ENCODE measurements around the gene RAP2A.

GRCh38 chr13:97454699-97455098 lies 20.7 kb downstream of the RAP2A start:
- TF ChIP-seq, protein P1, sequence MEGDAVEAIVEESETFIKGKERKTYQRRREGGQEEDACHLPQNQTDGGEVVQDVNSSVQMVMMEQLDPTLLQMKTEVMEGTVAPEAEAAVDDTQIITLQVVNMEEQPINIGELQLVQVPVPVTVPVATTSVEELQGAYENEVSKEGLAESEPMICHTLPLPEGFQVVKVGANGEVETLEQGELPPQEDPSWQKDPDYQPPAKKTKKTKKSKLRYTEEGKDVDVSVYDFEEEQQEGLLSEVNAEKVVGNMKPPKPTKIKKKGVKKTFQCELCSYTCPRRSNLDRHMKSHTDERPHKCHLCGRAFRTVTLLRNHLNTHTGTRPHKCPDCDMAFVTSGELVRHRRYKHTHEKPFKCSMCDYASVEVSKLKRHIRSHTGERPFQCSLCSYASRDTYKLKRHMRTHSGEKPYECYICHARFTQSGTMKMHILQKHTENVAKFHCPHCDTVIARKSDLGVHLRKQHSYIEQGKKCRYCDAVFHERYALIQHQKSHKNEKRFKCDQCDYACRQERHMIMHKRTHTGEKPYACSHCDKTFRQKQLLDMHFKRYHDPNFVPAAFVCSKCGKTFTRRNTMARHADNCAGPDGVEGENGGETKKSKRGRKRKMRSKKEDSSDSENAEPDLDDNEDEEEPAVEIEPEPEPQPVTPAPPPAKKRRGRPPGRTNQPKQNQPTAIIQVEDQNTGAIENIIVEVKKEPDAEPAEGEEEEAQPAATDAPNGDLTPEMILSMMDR (IDR thresholded peaks at IDR 0.05) = no peak
- TF ChIP-seq POLR2A (IDR thresholded peaks at IDR 0.05) = no peak

Data from uterus (tissue), 2 donors.